Measurements from ENCODE around the gene APOC1.
"Not testable (repeated sequence)": the region's sequence is repeated elsewhere in the genome, so short reads cannot be mapped to it uniquely, and the experiment has no call there.

APOC1 gene

DNA sequence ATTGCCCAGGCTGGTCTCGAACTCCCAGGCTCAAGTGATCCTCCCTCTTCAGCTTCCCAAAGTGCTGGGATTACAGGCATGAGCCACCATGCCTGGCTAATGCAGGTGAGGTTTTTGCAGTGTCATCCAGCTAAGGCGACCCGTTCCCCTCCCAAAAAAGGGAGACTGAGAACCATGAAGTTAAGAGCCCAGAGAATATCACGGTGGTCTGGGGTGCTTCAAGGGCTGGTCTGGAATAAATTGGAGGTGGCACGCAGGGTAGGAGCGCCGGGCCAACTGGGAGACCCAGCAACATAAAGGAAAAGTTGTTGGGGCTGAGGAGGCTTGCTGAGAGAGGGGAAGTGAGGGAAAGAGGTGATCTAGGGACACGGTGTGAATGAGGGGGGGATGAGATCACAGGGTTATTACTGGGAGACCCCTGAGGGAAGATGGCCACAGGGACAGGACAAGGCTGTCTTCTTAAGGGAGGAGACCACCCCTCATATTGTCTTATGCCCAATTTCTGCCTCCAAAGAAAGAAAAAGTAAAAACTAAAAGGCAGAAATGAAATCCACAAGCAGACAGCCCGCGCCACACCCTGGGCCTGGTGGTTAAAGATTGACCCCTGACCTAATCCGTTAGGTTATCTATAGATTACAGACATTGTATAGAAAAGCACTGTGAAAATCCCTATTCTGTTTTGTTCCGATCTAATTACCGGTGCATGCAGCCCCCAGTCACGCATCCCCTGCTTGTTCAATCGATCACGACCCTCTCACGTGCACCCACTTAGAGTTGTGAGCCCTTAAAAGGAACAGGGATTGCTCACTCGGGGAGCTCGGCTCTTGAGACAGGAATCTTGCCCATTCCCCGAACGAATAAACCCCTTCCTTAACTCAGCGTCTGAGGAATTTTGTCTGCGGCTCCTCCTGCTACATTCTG, 636 bp upstream of the APOC1 start:
- DNase-seq (ENCODE audit: low spot score): not testable (repeated sequence)

GRCh38 chr19:44924243-44924725, 9.9 kb downstream of the APOC1 start:
- no peak for DNase-seq (ENCODE audit: low spot score)

- DNase-seq (ENCODE audit: low spot score): no peak
These were observed 10.9 kb downstream of the APOC1 start for GRCh38 chr19:44925114-44925891.

DNA sequence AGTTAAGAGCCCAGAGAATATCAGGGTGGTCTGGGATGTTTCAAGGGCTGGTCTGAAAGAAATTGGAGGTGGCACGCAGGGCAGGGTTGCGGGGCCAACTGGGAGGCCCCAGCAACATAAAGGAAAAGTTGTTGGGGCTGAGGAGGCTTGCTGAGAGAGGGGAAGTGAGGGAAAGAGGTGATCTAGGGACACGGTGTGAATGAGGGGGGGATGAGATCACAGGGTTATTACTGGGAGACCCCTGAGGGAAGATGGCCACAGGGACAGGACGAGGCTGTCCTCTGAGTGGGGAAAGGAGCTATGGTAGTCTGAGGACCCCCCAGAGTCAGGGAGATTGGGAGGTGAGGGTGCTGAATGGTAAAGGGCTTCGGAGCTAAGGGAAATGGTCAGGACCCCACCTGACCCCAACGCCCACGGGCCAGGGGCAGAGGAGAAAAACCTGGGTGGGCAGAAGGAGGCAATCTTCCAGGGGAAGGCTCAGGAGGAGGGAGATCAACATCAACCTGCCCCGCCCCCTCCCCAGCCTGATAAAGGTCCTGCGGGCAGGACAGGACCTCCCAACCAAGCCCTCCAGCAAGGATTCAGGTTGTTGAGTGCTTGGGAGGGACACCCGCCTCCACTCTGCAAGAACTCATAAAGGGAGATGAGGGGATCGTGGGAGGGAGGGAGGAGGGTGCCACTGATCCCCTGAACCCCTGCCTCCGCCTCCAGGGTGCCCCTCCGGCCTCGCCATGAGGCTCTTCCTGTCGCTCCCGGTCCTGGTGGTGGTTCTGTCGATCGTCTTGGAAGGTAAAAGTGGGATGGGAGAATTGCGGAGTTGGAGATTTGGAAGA, 12.1 kb downstream of the APOC1 start:
- not testable (repeated sequence) for DNase-seq (ENCODE audit: low spot score)

GRCh38 chr19:44927746-44928145, 13.3 kb downstream of the APOC1 start:
- DNase-seq (ENCODE audit: low spot score): no peak

DNA sequence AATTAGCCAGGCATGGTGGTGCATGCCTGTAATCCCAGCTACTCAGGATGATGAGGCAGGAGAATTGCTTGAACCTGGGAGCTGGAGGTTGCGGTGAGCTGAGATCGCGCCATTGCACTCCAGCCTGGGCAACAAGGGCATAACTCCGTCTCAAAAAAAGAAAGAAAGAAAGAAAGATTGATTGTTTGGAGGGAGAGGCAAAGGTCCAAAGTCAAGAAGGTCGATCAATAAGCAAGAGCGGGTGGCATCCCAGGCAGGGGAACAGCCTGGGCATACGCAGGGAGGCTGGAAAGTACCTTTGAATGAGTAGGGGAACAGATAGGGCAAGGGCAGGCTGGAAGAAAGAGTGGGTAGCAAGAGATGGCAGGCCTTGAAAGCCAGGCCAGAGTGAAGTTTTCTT, 15.7 kb downstream of the APOC1 start:
- DNase-seq (ENCODE audit: low spot score): no peak

GRCh38 chr19:44931541-44931940, 17.1 kb downstream of the APOC1 start:
- DNase-seq (ENCODE audit: low spot score): no peak

DNA sequence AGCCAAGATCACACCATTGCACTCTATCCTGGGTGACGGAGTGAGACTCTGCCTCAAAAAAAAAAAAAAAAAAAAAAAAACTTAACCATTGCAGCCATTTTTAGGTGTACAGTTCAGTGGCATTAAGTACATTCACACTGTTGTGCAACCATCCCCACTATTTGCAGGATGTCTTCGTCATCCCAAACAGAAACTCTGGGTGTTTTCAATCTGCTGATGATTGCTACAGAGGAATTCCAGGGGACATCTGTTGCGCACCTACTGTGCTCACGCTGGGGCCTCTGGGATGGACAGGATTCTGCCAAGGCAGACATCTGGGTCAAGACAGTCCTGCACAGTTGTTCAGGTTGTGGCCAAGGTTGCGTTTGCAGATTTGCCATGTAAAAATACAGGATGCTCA, 25.3 kb downstream of the APOC1 start:
- no peak for DNase-seq (ENCODE audit: low spot score)

- no peak for DNase-seq (ENCODE audit: low spot score)
These were observed 27.7 kb downstream of the APOC1 start, which contains the start of gene APOC4 for GRCh38 chr19:44942067-44942571. Gene APOC4, plus strand, starts transcription at chr19:44942237. Its CDS starts 41 bp downstream, at chr19:44942278.

- DNase-seq (ENCODE audit: low spot score): no peak
These were observed 29.4 kb downstream of the APOC1 start for GRCh38 chr19:44943801-44944249.

DNA sequence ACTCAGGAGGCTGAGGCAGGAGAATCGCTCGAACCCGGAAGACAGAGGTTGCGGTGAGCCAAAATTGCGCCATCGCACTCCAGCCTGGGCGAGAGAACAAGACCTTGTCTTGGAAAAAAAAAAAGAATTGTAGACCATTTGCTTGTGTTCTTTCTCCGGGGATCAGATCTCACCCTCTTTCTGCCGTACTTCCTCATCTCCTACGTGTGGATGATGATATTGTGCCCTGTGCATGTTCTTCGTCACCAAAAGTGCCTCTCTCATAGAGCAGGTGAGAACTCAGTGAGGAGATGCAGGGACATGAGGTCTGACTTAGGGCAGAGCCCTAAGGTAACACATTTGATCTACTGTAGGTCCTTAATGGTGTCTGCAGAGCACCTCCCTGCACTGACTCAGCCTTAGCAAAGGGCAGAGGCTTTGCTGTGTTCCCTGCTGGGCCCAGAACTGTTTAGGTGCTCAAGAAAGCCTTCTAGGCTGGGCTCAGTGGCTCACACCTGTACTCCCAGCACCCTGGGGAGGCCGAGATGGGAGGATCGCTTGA, 32.7 kb downstream of the APOC1 start:
- DNase-seq (ENCODE audit: low spot score): no peak

DNA sequence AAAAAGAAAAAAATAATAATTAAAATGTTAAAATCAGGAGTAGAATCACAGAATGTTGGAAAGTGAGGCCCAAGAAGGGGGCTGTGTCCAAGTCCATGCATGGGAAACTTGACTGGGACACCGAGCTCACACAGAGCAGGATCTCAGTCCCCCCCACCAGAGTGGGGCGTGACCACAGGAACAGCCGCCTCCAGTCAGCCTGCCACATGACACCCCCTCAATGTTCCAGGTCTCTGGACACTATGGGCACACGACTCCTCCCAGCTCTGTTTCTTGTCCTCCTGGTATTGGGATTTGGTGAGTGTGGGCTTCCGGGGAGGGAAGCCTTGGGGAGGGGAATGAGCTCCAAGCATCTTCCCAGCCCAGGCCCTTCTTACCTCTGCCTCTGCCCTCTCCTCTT, 33.8 kb downstream of the APOC1 start:
- no peak for DNase-seq (ENCODE audit: low spot score)

GRCh38 chr19:44948763-44949374, 34.5 kb downstream of the APOC1 start:
- no peak for DNase-seq (ENCODE audit: low spot score)

GRCh38 chr19:44949550-44949949, 35.1 kb downstream of the APOC1 start:
- no peak for DNase-seq (ENCODE audit: low spot score)

- peak; percentile 80 for DNase-seq (ENCODE audit: low spot score)
These were observed 37.1 kb downstream of the APOC1 start for GRCh38 chr19:44951179-44952159.

DNA sequence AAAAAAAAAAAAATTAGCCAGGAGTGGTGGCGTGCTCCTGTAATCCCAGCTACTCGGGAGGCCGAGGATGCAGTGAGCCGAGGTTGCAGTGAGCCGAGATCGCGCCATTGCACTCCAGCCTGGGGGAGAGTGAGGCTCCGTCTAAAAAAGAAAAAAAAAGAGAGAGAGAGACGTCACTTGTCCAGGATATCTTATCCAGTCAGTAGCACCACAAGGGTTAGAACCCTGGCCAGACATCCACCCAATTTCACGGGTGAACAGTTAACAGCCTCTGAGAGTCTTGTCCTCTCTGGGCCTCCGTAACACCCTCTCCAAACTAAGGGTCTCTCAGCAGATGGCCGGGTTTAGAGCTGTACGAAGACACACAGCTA, 39.9 kb downstream of the APOC1 start:
- DNase-seq (ENCODE audit: low spot score): no peak

DNA sequence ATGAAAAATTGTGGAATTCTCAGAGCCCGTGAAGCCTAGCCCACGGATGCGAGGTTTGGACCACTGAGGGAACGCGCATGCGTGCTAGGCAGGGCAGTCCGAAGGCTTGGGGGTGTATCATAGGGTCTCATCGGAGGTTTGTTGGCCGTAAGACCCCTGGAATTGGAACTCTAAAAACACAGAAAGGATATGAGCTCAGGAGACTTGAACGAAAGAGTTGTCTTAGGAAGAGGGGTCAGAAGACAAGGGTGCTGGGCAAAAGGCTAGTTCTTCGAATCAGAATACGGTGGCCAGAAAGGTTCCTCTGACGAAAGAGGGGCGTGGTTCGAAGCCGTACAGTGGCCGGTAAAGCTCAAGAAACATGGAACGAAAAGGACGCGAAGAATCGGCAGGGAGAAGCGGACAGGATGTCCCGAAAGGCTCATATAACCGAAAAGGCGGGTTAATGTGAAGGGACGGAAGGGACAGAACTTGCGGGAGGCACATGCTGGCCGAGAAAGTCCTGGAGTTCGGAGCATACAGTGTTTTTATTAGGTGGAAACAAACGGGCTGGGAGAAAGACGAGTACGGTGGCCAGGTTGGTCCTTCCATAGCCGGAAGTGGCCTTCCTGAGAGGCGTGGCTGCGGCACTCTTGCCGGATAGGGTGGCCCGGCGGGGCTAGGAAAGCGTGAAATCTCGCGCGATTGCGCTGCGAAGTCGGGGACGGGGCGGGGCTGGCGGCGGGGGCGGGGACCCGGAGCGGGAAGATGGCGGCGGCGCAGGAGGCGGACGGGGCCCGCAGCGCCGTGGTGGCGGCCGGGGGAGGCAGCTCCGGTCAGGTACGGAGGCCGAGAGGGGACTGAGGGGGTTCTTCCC, 40.5 kb downstream of the APOC1 start, which contains the start of gene CLPTM1:
CLPTM1 (plus strand) TSS at position 732 of the 856 bp plus-strand sequence; CDS start at position 748, 16 bp downstream.
- peak; percentile 97 for DNase-seq (ENCODE audit: low spot score)
